ENCODE results near the gene TPBGL.

The TPBGL gene

DNA sequence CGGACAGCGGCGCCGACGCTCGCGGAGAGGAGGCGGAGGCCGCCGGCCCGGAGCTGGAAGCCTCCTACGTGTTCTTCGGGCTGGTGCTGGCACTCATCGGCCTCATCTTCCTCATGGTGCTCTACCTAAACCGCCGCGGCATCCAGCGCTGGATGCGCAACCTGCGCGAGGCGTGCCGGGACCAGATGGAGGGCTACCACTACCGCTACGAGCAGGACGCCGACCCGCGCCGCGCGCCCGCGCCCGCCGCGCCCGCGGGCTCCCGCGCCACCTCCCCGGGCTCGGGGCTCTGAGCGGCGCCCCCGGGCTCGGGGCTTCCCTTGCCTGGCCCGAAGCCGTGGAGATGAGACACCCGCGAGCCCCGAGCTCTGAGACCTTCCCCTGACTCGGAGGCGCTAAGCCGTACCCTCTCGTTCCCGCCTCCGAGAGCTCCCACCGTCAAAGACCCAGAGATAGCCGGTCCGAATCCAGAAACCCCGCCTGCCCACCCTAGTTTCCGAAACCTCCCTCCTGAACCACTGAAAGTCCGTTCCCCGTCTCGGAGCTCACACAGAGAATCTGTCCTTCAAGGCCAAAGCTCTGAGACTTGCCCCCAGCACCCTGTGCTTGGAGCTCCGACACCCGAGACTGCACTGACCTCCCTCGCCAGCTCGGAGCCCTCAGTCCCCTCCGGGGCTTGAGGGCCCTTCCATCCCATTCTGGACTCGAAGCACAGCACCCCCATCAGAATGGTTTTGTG lies 1.5 kb downstream of the TPBGL start:
- TF ChIP-seq, protein P1, sequence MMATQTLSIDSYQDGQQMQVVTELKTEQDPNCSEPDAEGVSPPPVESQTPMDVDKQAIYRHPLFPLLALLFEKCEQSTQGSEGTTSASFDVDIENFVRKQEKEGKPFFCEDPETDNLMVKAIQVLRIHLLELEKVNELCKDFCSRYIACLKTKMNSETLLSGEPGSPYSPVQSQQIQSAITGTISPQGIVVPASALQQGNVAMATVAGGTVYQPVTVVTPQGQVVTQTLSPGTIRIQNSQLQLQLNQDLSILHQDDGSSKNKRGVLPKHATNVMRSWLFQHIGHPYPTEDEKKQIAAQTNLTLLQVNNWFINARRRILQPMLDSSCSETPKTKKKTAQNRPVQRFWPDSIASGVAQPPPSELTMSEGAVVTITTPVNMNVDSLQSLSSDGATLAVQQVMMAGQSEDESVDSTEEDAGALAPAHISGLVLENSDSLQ (IDR thresholded peaks at IDR 0.05), result no peak
- TF ChIP-seq BHLHE40 (IDR thresholded peaks at IDR 0.05; ENCODE audit: borderline replicate concordance), result no peak
- no peak for TF ChIP-seq FOXK2 (IDR thresholded peaks at IDR 0.05)
- no peak for TF ChIP-seq ELF4 (IDR thresholded peaks at IDR 0.05)
- no peak for TF ChIP-seq SUZ12 (IDR thresholded peaks at IDR 0.05)
- no peak for TF ChIP-seq LEF1 (IDR thresholded peaks at IDR 0.05; ENCODE audit: borderline replicate concordance)
- POLR2A ChIA-PET, result interaction anchor here (0.5 to 1.5 kb wide), 3 partner anchors 88 to 294 kb away, joined by 3 to 4 read pairs (median 3); no protein-coding TSS in a partner anchor
- CTCF ChIA-PET, result interaction anchor here (0.5 to 4.7 kb wide), 17 partner anchors 9 to 835 kb away, joined by 3 to 45 read pairs (median 4); no protein-coding TSS in a partner anchor
- DNase-seq (ENCODE audit: extremely low spot score), result no peak

DNA sequence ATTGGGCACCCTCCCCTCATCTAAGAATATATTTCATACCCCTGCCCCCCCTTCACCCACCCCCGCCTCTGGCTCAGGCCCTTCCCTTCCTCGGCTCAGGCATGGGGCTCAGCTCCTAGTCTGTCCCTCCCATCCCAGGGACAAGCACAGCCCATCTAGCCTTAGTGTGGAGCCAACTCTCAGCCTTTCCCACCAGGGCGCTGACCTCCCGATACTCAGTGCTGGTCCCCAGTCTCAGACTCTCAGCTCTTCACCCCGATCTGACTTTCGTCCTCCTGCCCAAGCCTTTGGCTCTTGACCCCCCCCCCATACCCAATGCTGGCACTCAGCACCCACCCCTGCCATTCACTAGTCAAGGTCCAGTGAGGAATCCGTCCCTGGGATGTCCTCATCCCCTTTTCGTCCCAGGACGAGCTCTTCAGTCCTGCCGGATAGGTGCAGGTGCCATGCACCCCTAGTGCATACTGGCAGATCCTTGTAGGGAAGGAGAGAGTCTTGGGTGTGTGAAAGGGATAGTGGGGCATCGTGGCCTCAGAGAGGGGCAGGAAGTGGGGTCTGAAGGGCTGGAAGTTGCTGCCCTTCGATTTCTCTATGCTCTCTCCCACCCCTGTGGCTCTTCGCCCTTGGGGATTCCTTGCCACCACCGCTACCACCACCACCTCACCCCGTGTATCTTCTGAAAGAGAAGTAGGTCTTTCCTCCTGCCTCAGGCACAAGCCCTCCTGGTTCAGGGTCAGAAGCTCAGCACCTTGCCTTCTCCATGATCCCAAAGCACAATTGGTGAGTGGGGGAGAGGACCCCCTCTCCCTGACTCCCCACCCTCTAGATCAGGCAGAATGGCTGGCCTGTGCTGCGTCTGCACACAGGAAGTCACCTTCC lies 2.4 kb downstream of the TPBGL start:
- ChIA-PET POLR2A (no interaction called here), CTCF (interaction anchor here (1.0 to 4.7 kb wide), 8 partner anchors 8 to 101 kb away, joined by 3 to 45 read pairs (median 5); no protein-coding TSS in a partner anchor)
- no peak for DNase-seq (ENCODE audit: extremely low spot score)
- TF ChIP-seq ZNF384 (IDR thresholded peaks at IDR 0.05) (no peak), CTBP1 (IDR thresholded peaks at IDR 0.05; ENCODE audit: borderline replicate concordance) (no peak), ARNT (IDR thresholded peaks at IDR 0.05) (no peak), LEF1 (IDR thresholded peaks at IDR 0.05; ENCODE audit: borderline replicate concordance) (no peak), NFRKB (IDR thresholded peaks at IDR 0.05) (no peak), SUZ12 (IDR thresholded peaks at IDR 0.05) (no peak), SP1 (IDR thresholded peaks at IDR 0.05) (no peak), FOXA1 (IDR thresholded peaks at IDR 0.05) (no peak), FOXM1 (IDR thresholded peaks at IDR 0.05; ENCODE audit: borderline replicate concordance) (no peak), HDGF (IDR thresholded peaks at IDR 0.05; ENCODE audit: borderline replicate concordance) (no peak)
- TF ChIP-seq, protein P1 (IDR thresholded peaks at IDR 0.05), result no peak

DNA sequence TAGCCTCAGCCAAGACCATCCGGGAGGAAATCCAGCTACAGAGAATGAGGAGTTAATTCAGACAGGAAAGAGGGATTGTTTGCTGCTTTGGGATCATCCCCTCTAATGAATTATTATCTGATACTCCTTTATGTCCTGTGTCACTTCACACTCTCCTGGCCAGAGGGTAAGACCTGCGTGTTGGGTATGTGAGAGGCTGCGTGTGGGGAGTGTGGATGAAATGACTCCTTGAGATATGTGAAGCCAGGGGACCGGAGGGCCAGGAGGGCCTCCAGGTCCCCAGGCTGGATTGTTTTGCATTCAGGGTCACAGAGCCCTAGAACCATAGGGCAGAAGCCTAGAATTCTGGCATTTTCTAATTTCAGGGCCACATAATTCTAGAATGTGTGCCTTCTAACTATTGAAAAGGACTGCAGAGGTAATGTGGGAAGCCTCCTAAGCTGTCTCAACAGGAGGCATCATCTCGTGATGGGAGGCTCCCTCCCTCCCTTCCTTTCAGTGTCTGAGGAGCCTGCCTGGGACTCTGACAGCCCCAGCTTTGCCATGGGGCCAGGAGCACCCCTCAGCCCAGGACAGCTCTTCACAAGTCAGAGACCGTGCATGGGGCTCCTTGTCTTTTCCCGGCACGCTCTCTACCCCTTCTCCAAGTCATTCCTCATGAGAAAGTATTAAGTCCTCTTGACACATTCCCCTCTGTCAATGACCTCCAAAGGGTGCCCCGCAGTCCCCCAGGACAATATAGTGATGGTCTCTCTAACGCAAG lies 3.7 kb downstream of the TPBGL start:
- ChIA-PET POLR2A (no interaction called here), CTCF (interaction anchor here (1.1 to 1.7 kb wide), 2 partner anchors 101 to 104 kb away, joined by 3 to 7 read pairs; no protein-coding TSS in a partner anchor)
- DNase-seq (ENCODE audit: extremely low spot score), result no peak
- TF ChIP-seq L3MBTL2 (conservative IDR thresholded peaks at IDR 0.05) (no peak), HDGF (IDR thresholded peaks at IDR 0.05; ENCODE audit: borderline replicate concordance) (no peak), LEF1 (IDR thresholded peaks at IDR 0.05; ENCODE audit: borderline replicate concordance) (no peak), NFRKB (IDR thresholded peaks at IDR 0.05) (no peak)

DNA sequence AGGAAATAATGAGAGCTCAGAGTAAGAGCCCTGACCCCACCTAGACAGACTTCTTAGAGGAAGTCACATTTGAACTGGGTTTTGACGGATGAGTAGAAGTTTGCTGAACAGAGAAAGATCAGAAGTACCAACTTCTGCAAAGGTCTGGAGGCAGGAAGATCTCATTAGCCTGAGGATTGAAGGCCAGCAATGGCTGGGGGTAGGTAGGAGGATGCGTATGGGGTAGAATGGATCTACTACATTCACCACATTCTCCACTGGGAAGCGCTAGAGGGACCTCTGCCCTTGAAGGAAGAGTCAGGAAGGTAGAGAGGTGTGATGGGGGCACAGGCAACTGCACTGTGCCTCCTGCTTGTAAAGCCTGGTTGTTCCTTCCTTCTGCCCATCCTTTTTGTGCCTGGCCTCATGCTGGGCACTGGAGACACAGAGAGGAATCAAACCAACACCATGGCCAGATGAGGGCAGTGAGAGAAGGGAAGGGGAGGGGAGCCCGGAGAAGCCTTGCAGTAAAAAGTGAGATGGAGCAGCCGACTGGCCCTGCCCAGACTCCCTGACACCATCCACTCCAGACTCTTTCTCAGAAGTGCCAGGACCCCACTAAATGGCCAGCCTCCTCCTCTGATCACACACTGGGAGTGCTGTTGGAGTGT lies 4.9 kb downstream of the TPBGL start:
- TF ChIP-seq FOXK2 (IDR thresholded peaks at IDR 0.05) (no peak), LEF1 (IDR thresholded peaks at IDR 0.05; ENCODE audit: borderline replicate concordance) (no peak), HDGF (IDR thresholded peaks at IDR 0.05; ENCODE audit: borderline replicate concordance) (no peak), SP1 (IDR thresholded peaks at IDR 0.05) (no peak), L3MBTL2 (conservative IDR thresholded peaks at IDR 0.05) (no peak), NFRKB (IDR thresholded peaks at IDR 0.05) (no peak), CTBP1 (IDR thresholded peaks at IDR 0.05; ENCODE audit: borderline replicate concordance) (no peak), ARNT (IDR thresholded peaks at IDR 0.05) (no peak), SUZ12 (IDR thresholded peaks at IDR 0.05) (no peak), FOXA1 (IDR thresholded peaks at IDR 0.05) (no peak)
- POLR2A ChIA-PET, result no interaction called here
- no peak for DNase-seq (ENCODE audit: extremely low spot score)
- CTCF ChIA-PET, result interaction anchor here (0.6 to 1.7 kb wide), 3 partner anchors 103 to 106 kb away, joined by 3 to 7 read pairs (median 3); no protein-coding TSS in a partner anchor

DNA sequence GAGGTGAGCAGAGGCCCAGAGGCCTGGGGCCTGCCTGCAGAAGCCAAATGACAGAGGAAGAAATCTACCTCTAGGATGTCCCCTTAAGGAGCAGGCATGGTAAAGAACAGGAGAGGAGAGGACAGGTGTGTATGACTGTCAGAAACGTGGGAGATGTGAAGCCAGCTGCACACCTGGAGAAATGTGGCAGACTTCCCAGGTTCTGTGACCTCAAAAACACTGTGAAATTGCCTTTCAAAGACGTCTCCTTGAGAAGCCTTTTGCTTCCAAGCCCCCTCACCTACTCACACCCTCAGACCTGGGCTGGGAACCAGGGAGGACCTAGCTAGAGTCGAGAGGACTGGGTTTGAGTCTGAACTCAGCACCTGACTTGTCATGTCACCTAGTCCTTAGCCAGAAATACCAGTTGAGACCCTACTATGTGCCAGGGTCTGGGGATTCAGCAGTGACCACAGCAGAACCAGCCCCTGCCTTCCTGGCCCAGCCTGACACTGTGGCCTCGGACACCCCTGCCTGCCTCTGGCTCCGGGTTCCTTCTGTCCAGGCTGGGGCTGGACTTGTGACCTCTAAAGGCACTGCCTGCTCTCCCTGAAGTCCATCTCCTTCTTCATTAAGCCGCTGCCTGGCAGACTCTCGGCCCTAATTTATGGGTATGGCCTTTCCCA lies 5.6 kb downstream of the TPBGL start:
- ChIA-PET POLR2A (no interaction called here), CTCF (interaction anchor here (0.6 to 1.2 kb wide), 2 partner anchors 41 to 107 kb away, joined by 3 to 4 read pairs; no protein-coding TSS in a partner anchor)
- DNase-seq (ENCODE audit: extremely low spot score), result no peak
- TF ChIP-seq ARNT (IDR thresholded peaks at IDR 0.05) (no peak), ZNF384 (IDR thresholded peaks at IDR 0.05) (no peak), HDGF (IDR thresholded peaks at IDR 0.05; ENCODE audit: borderline replicate concordance) (no peak), FOXA1 (IDR thresholded peaks at IDR 0.05) (no peak), LEF1 (IDR thresholded peaks at IDR 0.05; ENCODE audit: borderline replicate concordance) (no peak), SUZ12 (IDR thresholded peaks at IDR 0.05) (no peak), L3MBTL2 (conservative IDR thresholded peaks at IDR 0.05) (no peak), FOXK2 (IDR thresholded peaks at IDR 0.05) (no peak), FOXM1 (IDR thresholded peaks at IDR 0.05; ENCODE audit: borderline replicate concordance) (no peak), SP1 (IDR thresholded peaks at IDR 0.05) (no peak), ELF4 (IDR thresholded peaks at IDR 0.05) (no peak), TARDBP (IDR thresholded peaks at IDR 0.05) (no peak), BHLHE40 (IDR thresholded peaks at IDR 0.05; ENCODE audit: borderline replicate concordance) (no peak), CTBP1 (IDR thresholded peaks at IDR 0.05; ENCODE audit: borderline replicate concordance) (no peak), NFRKB (IDR thresholded peaks at IDR 0.05) (no peak)
- TF ChIP-seq, protein P1 (IDR thresholded peaks at IDR 0.05), result no peak

All from HEK293T (cell line).